Hypothalamus (tissue), 51 donors: ENCODE data around the gene RPS6KA3.

Source experiments
- DNase-seq, 51 donors: peaks; one replicate each; lab custom pipeline; 2025; lab: John Stamatoyannopoulos, UW

RPS6KA3 gene

GRCh38 chrX:20111271-20111670, 155.4 kb downstream of the RPS6KA3 start:
- no peak for DNase-seq

DNA sequence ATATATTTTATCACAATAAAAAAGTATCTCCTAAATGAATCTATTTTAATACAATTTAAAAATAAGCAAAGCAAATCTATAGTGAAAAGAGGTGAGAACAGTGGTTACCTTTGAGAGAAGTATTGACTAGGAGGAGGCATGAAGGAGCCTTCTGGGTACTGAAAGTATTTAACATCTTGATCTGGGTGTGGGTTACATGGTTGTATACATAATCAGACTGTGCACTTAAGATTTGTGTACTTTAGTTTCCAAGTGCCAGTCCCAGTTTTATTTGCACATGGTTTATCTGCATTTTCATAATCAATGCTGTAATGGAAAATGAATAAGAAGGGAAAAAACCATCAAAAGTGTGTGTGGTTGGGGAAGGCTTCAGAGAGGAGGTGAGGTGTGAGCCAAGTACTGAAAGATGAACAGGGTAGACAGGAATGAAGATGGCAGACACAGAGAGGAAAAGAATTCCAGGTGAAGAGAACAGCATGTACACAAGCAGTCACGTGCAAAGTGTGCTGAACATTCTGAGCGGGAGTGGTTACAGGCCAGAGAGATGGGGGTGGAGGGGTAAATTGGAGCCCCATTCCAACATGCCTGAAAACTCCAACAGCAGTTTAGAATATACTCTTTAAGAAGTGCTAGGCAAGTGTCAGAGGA, 164.7 kb downstream of the RPS6KA3 start:
- DNase-seq: no peak
